ENCODE results near the gene NKX2-8.
A peak's percentile ranks its signal among the peaks of the same experiment; 100 is the strongest.

NKX2-8 gene

DNA sequence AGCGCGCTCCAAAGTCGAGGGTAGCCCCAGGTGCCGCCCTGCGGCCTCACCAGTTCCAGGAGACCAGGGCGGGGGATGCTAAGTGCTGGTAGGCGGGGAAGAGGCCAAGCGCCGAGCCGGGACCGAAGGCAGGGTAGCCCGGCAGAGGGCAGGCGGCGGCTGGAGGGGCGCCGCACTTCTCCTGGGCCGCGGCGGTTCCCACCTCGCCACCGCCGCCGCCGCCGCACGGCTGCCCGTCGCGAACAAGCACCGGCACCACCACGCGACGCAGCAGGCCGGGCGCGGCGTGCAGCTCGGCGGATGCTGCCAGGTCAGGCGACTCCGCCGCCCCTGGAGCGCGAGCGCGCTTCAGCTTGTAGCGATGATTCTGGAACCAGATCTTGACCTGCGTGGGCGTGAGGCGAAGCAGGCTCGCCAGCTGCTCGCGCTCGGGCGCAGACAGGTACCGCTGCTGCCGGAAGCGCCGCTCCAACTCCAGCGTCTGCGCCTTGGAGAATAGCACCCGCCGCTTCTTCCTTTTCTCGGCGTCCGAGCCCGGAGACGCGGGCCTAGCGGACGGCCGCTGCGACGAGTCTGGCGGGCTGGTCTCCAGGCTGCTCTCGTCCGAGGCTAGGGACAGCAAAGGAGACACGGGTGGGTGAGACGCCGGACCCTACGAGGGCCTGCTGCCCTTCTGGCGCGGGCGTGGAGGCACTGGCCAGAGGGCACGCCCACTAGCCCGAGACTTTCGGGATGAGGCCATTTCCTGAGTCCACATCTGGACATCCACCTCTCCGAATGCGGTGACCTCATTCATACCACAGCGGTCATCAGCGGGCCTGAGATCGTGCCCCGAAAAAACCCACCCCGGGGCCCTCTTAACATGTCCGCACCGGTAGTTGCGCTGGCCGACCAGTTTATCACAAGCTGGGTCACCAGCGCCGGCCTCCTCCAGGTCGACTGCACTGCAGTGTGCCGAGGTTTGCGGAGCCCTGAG is 1.3 kb downstream of the NKX2-8 start:
- TF ChIP-seq, protein P1, sequence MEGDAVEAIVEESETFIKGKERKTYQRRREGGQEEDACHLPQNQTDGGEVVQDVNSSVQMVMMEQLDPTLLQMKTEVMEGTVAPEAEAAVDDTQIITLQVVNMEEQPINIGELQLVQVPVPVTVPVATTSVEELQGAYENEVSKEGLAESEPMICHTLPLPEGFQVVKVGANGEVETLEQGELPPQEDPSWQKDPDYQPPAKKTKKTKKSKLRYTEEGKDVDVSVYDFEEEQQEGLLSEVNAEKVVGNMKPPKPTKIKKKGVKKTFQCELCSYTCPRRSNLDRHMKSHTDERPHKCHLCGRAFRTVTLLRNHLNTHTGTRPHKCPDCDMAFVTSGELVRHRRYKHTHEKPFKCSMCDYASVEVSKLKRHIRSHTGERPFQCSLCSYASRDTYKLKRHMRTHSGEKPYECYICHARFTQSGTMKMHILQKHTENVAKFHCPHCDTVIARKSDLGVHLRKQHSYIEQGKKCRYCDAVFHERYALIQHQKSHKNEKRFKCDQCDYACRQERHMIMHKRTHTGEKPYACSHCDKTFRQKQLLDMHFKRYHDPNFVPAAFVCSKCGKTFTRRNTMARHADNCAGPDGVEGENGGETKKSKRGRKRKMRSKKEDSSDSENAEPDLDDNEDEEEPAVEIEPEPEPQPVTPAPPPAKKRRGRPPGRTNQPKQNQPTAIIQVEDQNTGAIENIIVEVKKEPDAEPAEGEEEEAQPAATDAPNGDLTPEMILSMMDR (IDR thresholded peaks at IDR 0.05; ENCODE audit: insufficient read depth, low read depth, low read length, missing control alignments) = no peak

DNA sequence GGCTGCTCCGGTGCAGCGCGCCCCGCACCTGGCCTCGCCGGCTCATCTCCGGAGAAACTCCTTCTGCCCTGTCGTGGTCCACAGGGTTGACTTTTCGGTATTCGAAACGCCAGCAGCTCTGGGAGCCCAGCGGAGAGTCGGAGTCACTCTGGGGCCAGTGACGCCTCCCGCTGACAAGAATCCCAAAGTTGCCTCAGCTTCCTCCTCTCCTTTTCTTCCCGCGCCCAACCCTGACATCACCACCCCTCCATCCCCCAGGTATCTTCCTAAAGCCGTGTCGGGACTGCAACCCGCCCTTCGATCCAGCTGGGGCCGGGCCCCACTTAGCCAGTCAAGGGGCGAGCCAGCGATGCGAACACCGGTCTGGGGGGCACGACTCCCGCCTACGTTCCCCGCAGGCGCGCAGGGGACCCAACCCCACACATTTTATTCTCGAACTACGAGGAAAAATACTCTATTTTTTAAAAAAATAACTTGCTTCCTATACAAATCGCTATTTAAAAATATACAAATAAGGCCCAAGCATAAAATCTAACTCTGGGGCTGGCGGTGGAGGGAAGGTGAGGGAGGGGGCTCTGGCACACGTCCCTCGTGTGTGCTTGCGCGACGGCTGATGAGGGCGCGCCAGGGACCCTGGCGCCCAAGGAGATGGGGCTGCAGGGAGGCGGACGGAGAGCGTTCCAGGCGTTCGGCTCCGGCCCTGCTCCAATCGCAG is 2.1 kb downstream of the NKX2-8 start:
- no peak for DNase-seq (ENCODE audit: low read depth)
- TF ChIP-seq, protein P1 (IDR thresholded peaks at IDR 0.05; ENCODE audit: insufficient read depth, low read depth, low read length, missing control alignments) = no peak
- H3K4me3 ChIP-seq (ENCODE audit: low read depth, low read length) = no peak overlapping the region

More for the DNA sequence above, 1.3 kb downstream of the NKX2-8 start:
- peak; percentile 17 for DNase-seq (ENCODE audit: low read depth)
- H3K4me3 ChIP-seq (ENCODE audit: low read depth, low read length) = no peak overlapping the region

DNA sequence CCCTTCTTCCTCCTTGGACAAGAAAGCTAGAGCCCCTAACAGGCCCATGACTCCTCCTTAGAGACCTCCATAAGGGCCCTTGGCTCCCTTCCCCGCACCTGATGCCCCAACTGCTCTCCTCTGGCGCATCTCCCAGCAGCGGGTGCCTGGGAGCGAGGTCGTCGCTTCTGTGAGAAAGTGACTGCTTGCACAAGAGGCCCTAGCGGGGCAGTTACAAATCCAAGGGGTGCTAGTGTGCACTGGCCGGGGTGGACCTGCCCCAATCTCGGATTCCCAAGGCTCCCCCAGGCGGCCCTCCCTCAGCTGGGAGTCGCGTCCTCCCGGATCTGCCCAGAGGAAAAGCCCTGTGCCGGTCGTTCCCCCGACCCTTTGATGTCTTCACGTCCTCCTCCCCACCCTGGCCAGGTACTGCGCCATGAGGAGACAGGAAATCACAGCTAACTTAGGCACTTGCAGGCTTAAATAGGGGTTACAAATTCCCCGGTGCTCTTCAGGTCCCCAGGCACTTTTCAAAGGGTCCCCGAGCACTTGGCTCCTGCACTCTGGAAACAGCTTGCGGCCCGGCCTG is 2.8 kb downstream of the NKX2-8 start:
- H3K4me3 ChIP-seq (ENCODE audit: low read depth, low read length) = no peak overlapping the region
- TF ChIP-seq, protein P1 (IDR thresholded peaks at IDR 0.05; ENCODE audit: insufficient read depth, low read depth, low read length, missing control alignments) = no peak
- no peak for DNase-seq (ENCODE audit: low read depth)

DNA sequence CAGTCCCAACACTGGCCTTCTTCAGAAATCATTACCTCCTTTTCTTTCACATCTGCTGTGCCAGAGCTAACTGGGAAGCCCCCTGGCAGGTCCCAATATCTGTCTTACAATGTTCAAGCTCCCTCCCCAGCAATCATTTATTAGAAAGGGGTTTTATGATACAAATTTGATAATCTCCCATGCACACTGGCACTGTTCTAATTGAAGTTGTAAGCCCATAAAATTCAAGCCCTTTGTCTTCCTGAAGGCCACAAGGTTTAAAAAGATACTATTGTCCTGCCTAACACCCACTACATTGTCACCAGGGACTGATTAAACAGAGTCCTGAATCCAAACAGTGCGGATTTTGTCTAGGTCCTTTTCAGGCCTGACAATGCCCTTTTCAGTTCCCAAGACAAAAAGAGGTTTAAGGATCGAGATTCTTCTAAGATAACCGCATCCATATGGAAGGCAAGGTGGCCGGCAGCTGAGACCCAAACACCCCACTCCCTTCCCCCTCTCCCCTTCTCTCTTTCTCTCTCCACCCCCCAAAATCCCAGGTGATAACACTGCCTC is 3.3 kb downstream of the NKX2-8 start:
- H3K4me3 ChIP-seq (ENCODE audit: low read depth, low read length) = no peak overlapping the region
- no peak for DNase-seq (ENCODE audit: low read depth)
- TF ChIP-seq, protein P1 (IDR thresholded peaks at IDR 0.05; ENCODE audit: insufficient read depth, low read depth, low read length, missing control alignments) = no peak

DNA sequence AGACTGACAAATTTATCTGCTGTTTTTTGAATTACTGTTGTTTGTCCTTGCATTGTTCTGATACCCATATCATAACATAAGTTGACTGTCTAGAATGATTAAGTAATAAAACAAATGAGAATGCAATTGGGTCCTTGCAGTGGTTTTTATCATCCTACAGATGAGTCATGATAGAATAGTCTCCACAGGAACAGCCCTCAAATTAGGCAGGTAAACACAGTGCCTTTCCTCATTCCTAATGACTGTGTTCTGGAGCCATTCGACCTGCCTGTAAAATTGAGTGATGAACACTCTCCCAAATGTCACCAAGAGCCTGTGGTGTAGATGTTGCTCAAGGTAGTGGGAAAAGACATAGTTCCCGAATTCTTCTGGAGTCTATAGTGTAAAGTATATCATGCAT is 12.3 kb downstream of the NKX2-8 start:
- TF ChIP-seq, protein P1 (IDR thresholded peaks at IDR 0.05; ENCODE audit: insufficient read depth, low read depth, low read length, missing control alignments) = no peak
- H3K4me3 ChIP-seq (ENCODE audit: low read depth, low read length) = no peak overlapping the region
- DNase-seq (ENCODE audit: low read depth) = no peak

DNA sequence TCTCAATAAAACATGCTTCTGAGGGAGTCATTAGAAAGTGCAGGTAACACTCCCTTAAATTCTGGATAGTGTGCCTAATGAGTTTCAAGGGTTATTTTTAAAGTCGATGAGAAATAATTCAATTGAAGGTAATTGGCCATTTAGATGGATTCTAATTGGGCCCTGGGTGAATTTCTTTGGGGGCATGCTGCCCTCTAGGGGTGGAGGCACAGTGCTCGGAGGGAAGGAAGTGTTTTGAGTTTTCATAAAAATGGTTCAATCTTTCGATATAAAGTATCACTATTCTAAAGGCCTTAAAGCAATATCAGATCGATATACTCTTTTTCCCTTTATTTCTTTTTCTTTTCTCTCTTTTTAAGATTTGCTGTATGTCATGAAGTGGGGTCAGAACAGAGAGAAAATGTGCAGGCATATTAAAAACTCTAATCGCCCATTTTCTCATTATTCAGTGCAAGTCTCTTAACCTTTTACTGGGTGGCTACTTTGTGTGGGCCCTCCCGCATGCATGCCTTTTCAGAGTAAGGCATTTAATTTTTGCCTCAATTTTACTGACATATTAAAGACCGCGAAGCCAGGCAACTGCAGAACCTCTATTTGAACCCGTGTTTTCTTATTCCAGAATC is 25.5 kb downstream of the NKX2-8 start:
- DNase-seq (ENCODE audit: low read depth) = peak; percentile 20
- TF ChIP-seq, protein P1 (IDR thresholded peaks at IDR 0.05; ENCODE audit: insufficient read depth, low read depth, low read length, missing control alignments) = peak; percentile 64
- no peak overlapping the region for H3K4me3 ChIP-seq (ENCODE audit: low read depth, low read length)

Measured in GM12865 (cell line).